IPS DF 4.7 (cell line): ENCODE results near the gene ICOSLG.
"Not testable (repeated sequence)": the region's sequence is repeated elsewhere in the genome, so short reads cannot be mapped to it uniquely, and the experiment has no call there.

Experiments
- DNase-seq: peaks from one replicate; pipeline ENCODE4 v3.0.0-alpha.2; 2013; ENCODE audit warnings: low spot score; ENCODE audit errors: extremely low read depth

ICOSLG gene

GRCh38 chr21:44265734-44266270, 25.1 kb upstream of the ICOSLG start:
- no peak for DNase-seq

GRCh38 chr21:44263768-44264167, 23.0 kb upstream of the ICOSLG start:
- DNase-seq = no peak

DNA sequence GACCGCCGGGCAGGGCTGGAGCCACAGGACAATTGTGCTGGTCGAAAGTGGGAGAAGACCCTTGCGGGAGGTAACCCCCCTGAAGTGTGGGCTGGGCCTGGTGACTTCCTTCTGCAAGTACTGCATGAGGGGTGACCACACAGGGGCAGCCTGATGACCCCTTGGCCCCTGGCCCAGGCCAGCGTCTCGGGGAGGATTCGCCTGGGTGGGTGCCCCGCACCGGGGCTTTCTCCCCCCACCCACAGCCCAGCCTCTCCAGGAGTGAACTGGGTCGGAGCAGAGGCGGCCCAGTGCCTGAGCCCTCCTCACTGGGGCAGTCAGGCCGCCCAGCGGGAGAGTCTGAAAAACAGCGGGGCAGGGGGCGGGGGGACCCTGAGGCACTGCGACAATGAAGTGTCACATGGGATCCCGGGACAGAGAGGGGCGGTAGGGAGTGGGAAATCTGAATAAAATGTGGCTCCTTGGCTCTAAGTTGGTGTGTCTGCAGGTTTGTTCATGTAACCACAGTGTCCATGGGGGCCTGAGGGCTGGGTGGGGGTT, 22.5 kb upstream of the ICOSLG start:
- DNase-seq = no peak

GRCh38 chr21:44262338-44263056, 21.8 kb upstream of the ICOSLG start:
- DNase-seq = no peak

GRCh38 chr21:44261675-44262295, 21.0 kb upstream of the ICOSLG start, which contains the start of gene DNMT3L:
DNMT3L (minus strand) TSS chr21:44261897; CDS start chr21:44261259, 638 bp downstream.
- DNase-seq = no peak

DNA sequence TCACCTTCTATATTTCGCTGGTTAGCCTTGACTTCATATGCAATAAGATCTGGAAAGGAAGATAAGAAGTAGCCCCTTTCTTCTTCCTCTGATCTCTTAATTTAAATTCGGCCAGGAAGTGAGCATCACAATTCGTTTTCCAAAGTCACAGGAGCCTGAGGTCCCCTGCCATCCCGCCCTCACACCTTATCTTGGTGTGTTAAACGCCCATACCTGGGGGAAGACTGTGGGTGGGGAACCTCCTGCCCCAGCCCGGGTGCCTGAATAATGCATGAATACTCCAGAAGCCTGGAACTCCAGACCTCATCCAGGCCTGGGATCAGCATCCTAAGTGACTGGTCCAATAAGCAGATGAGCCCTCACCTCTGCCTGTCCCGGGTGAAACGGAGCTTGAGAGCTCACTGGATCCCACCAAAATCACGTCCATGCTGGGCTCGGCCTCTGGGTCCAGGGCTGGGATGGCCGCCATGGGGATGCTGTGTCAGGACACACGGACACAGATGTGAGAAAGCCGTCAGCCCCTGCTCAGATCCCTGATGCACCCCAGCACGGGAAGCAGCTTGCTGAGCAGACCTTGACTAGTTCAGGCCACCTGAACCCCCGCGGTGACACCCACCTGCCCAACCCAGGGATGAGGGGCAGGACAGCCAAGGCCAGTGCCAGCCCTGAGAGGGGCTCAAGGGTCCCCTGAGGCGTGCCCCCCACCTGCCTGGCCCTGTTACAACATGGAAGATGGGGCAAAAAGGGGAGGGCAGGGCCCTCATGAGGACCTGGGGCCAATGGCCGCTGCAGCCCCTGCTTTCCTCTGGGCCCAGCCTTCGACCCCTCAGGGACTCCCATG, 20.3 kb upstream of the ICOSLG start:
- no peak for DNase-seq

GRCh38 chr21:44260066-44260465, 19.3 kb upstream of the ICOSLG start:
- DNase-seq = no peak

GRCh38 chr21:44259082-44259705, 18.5 kb upstream of the ICOSLG start:
- DNase-seq = no peak

- no peak for DNase-seq
These were observed 17.4 kb upstream of the ICOSLG start for GRCh38 chr21:44258056-44258725.

- no peak for DNase-seq
These were observed 14.8 kb upstream of the ICOSLG start for GRCh38 chr21:44255511-44255981.

- DNase-seq = no peak
These were observed 13.3 kb upstream of the ICOSLG start for GRCh38 chr21:44253832-44254710.

DNA sequence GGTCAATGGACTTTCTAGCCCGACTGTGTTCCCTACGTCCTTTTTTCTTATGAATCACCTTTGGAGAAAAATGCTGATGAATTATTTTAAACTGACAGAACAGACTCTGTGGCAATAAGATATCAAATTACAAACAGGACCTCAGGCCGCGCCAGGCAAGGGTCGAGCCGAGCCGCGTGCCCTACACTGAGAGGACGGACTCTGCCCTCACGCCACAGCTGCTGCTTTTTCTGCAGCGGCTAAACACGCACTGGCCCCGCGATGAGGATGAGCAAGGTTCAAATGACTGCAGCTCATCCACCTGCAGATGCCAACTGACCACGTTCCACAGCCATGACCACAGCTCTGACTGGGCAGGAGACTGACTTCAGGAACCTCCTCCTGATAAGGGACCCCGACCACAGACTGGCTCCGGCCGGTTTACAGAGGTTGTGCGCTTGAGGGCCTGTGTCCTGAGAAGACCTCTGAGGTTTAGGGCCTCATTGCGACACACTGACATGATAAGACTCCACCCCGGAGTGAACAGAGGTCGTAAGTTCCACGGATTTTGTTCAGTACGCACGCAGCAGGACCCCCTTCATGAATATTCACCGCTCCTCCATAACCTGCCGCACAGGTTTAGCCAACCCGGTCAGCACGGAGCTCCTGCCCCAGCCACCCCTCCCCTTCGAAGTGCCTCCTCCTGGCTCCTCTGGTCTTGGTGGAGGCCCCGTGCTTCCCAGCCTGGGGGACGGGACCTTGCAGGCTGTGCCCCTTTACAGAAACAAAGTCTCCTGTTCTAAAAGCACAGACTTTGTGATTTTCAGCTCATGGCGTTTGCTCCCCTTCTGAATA, 8.7 kb upstream of the ICOSLG start:
- not testable (repeated sequence) for DNase-seq

GRCh38 chr21:44247904-44248303, 7.2 kb upstream of the ICOSLG start:
- DNase-seq = not testable (repeated sequence)

DNA sequence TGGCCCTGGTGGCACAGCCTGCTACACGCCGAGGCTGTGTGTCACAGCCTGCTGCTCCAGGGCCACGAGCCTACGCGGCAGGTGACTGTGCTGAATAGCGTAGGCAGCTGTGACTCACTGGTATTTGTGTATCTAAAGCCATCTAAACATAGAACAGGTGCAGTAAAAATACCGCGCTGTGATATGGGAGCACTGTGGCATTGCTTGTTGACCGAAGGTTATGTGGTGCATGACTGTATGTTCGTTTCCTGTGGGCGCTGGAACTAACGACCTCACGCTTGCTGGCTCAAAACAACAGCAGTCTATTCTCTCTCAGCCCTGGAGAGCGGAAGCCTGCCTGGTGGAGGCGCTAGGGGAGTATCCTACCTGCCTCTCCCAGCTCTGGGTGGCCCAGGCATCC, 3.2 kb upstream of the ICOSLG start:
- not testable (repeated sequence) for DNase-seq

DNA sequence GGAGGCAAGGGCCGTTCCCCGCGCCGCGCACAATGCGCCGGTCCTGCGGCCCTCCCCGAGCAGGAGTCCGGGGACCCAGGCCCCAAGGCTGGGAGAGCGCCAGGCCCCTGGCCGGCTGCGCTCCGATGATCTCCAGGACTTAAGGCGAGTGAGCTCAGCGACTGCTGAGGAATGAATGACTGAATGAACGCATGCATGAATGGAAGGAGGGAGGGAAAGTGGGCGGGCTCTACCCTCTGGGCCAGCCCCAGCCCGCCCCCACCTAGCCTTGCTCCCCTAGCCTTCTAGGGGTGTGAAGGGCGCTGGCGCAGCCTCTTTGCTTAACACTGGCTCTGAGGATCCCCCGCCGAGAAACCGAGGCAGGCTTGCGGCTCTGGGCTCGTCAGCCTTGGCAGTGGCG, 538 bp upstream of the ICOSLG start:
- DNase-seq = not testable (repeated sequence)

DNA sequence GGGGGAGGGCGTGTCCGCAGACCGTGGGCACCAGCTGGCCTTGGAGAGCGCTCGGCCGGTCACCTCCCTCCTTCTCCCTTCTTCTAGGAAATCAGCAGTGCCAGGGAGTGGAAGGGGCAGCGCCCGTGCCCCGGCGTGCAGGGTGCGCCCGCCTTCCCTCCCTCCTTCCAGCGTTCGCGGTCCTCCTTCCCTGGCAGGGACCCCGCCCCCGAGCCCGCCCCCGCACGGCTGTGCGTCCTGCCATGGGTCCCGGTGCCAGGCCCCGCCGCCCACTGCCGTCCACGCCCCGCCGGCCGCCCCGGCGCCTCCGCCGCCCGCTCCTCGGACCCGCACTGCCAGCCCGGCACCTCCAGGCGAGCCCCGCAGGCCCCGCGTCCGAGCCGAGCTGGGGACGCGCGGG, 390 bp downstream of the ICOSLG start:
- not testable (repeated sequence) for DNase-seq

DNA sequence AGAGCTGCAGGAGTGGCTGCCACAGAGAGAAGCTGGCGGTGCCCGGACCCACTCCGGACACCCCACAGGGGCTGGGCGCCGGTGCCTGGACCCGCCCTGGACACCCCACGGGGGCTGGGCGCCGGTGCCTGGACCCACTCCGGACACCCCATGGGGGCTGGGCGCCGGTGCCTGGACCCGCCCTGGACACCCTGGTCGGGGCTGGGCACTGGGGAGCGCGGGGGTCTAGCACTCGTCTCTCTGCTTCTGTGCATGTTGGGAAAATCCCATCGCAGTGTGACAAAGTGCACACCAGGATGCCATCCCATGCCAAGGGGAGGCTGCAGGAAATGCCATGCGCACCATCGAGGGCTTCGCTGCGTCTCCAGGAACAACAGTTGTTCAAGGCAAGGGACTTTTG, 11.2 kb downstream of the ICOSLG start:
- DNase-seq = not testable (repeated sequence)

DNA sequence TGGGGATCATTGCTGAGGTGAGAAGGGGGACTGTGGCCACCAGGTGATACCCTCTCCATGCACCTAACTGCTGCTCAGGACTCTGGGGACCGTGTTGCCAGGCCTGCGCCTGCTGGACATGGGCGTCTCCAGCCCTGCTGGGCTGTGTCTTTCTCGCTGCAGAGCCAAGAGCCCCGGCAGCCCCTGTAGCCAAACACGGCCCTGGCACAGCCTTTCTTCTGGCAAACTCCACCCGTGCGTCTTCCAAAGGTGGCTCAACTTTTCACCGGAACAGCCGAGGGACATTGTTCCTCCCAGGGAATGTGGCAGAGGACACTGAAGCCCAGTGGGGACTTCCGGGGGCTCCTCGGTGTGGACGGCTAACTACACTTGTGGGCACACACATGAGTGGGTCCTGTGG, 12.6 kb downstream of the ICOSLG start:
- DNase-seq = not testable (repeated sequence)
